Upper lobe of right lung (tissue), 1 donor: ENCODE data around the gene DNAJB9. TPM values are rescaled to one million over a fixed set of nuclear protein-coding genes. Genes with fewer than 3 reads are reported as not detected.

Experiments used
- ATAC-seq: fragments of 200-7000 bp; cut with Tn5 transposase; one replicate; pipeline ENCODE4 v1.9.1; 2020; ENCODE audit warnings: mild to moderate bottlenecking, moderate library complexity
- DNase-seq: peaks from one replicate; pipeline ENCODE4 v3.0.0-alpha.2; 2020
- H3K27ac ChIP-seq: fragments of 200-600 bp; one replicate; pipeline ENCODE4 v1.8.0; 2022
- H3K27me3 ChIP-seq: fragments of 200-600 bp; one replicate; pipeline ENCODE4 v1.8.0; 2022; ENCODE audit warnings: mild to moderate bottlenecking
- H3K36me3 ChIP-seq: fragments of 200-600 bp; one replicate; pipeline ENCODE4 v1.8.0; 2022
- H3K4me1 ChIP-seq: fragments of 200-600 bp; one replicate; pipeline ENCODE4 v1.8.0; 2022
- H3K4me3 ChIP-seq: fragments of 200-600 bp; one replicate; pipeline ENCODE4 v1.8.0; 2022; ENCODE audit warnings: mild to moderate bottlenecking
- H3K9me3 ChIP-seq: fragments of 200-600 bp; one replicate; pipeline ENCODE4 v1.8.0; 2022
- CTCF ChIP-seq: fragments of 200-600 bp; IDR thresholded peaks from one replicate; pipeline ENCODE4 v1.8.0; 2022; ENCODE audit warnings: antibody characterized with exemption
- intact Hi-C: fragments of 100-400 bp; cut with DNase I; formaldehyde crosslinking; loops from one replicate; pipeline ENCODE4 v1.11.0; 2022
- total RNA-seq: library from RNA; stranded (reverse); fragmentation: NEBNext Ultra II Directional; extraction: Animal tissue kit (Norgen Biotek cat#: 25700); gene quantifications from one replicate; pipeline ENCODE4 v1.2.1, GENCODE V29; 2021
- donor health status: DM: no; HTN: yes; CAD: no; lungs with severe emphysema.

DNAJB9 gene
- total RNA-seq, 1 donor from 2014 or later, result 36.5 TPM

GRCh38 chr7:108623220-108623619, 53.5 kb downstream of the DNAJB9 start:
- intact Hi-C loops, result no loop called here
- Histone ChIP-seq H3K9me3 (no peaks in the 10 kb centered on the region), H3K4me1 (no peaks in the 10 kb centered on the region), H3K27ac (no peak overlapping the region), H3K4me3 (no peak overlapping the region), H3K36me3 (no peaks in the 10 kb centered on the region), H3K27me3 (no peaks in the 10 kb centered on the region)
- ATAC-seq, result no peak
- DNase-seq, result no peak
- TF ChIP-seq CTCF, result no peak

Other genes starting within 250 kb of the DNAJB9 start
- gene NRCAM, start 113.4 kb upstream of the DNAJB9 start, total RNA-seq, result 2.0 TPM
- 27.4 TPM for gene PNPLA8, start 43.7 kb upstream of the DNAJB9 start, total RNA-seq
- gene THAP5, start 168 bp upstream of the DNAJB9 start, total RNA-seq, result 26.3 TPM